GM23338 (cell line): ENCODE data around the gene OR52I1. TPM values are rescaled to one million over a fixed set of nuclear protein-coding genes. Genes with fewer than 3 reads are reported as not detected.

Experiments used
- EZH2phosphoT487 ChIP-seq: fragments of 200-600 bp; sonication (generic); IDR thresholded peaks from one replicate; pipeline ENCODE4 v1.8.1; 2018; ENCODE audit warnings: antibody characterized with exemption; ENCODE audit not compliant: unreplicated experiment
- POLR2AphosphoS5 ChIP-seq: IDR thresholded peaks from 2 replicates; pipeline ENCODE4 v1.6.1; 2016; ENCODE audit warnings: antibody characterized with exemption, low read depth
- polyA plus RNA-seq: library from polyadenylated mRNA; unstranded; fragments of >200 nt; fragmentation: Nextera tagmentation; extraction: Ambion mirVana; gene quantifications from 2 replicates; pipeline ENCODE4 v1.2.1, GENCODE V29; 2016
- total RNA-seq: library from RNA; depleted of rRNA; stranded (reverse); fragments of >200 nt; shearing (Covaris generic); gene quantifications from 2 replicates; pipeline ENCODE4 v1.2.3, GENCODE V29; 2014; rRNA removed
- TF ChIP-seq, protein P1 (sequence below): fragments of 250-450 bp; sonication (Bioruptor Pico); IDR thresholded peaks from 2 replicates; pipeline ENCODE4 v1.5.0; 2020; ENCODE audit warnings: mild to moderate bottlenecking, moderate library complexity
- TF ChIP-seq, protein P2 (sequence below): IDR thresholded peaks from one replicate; pipeline ENCODE4 v1.6.1; 2018; ENCODE audit warnings: antibody characterized with exemption; ENCODE audit not compliant: unreplicated experiment

OR52I1 gene
- total and polyA plus RNA-seq, 2 experiments from 2014 or later = not detected

GRCh38 chr11:4644233-4644632 is 50.4 kb downstream of the OR52I1 start (continued):
- TF ChIP-seq, protein P1, sequence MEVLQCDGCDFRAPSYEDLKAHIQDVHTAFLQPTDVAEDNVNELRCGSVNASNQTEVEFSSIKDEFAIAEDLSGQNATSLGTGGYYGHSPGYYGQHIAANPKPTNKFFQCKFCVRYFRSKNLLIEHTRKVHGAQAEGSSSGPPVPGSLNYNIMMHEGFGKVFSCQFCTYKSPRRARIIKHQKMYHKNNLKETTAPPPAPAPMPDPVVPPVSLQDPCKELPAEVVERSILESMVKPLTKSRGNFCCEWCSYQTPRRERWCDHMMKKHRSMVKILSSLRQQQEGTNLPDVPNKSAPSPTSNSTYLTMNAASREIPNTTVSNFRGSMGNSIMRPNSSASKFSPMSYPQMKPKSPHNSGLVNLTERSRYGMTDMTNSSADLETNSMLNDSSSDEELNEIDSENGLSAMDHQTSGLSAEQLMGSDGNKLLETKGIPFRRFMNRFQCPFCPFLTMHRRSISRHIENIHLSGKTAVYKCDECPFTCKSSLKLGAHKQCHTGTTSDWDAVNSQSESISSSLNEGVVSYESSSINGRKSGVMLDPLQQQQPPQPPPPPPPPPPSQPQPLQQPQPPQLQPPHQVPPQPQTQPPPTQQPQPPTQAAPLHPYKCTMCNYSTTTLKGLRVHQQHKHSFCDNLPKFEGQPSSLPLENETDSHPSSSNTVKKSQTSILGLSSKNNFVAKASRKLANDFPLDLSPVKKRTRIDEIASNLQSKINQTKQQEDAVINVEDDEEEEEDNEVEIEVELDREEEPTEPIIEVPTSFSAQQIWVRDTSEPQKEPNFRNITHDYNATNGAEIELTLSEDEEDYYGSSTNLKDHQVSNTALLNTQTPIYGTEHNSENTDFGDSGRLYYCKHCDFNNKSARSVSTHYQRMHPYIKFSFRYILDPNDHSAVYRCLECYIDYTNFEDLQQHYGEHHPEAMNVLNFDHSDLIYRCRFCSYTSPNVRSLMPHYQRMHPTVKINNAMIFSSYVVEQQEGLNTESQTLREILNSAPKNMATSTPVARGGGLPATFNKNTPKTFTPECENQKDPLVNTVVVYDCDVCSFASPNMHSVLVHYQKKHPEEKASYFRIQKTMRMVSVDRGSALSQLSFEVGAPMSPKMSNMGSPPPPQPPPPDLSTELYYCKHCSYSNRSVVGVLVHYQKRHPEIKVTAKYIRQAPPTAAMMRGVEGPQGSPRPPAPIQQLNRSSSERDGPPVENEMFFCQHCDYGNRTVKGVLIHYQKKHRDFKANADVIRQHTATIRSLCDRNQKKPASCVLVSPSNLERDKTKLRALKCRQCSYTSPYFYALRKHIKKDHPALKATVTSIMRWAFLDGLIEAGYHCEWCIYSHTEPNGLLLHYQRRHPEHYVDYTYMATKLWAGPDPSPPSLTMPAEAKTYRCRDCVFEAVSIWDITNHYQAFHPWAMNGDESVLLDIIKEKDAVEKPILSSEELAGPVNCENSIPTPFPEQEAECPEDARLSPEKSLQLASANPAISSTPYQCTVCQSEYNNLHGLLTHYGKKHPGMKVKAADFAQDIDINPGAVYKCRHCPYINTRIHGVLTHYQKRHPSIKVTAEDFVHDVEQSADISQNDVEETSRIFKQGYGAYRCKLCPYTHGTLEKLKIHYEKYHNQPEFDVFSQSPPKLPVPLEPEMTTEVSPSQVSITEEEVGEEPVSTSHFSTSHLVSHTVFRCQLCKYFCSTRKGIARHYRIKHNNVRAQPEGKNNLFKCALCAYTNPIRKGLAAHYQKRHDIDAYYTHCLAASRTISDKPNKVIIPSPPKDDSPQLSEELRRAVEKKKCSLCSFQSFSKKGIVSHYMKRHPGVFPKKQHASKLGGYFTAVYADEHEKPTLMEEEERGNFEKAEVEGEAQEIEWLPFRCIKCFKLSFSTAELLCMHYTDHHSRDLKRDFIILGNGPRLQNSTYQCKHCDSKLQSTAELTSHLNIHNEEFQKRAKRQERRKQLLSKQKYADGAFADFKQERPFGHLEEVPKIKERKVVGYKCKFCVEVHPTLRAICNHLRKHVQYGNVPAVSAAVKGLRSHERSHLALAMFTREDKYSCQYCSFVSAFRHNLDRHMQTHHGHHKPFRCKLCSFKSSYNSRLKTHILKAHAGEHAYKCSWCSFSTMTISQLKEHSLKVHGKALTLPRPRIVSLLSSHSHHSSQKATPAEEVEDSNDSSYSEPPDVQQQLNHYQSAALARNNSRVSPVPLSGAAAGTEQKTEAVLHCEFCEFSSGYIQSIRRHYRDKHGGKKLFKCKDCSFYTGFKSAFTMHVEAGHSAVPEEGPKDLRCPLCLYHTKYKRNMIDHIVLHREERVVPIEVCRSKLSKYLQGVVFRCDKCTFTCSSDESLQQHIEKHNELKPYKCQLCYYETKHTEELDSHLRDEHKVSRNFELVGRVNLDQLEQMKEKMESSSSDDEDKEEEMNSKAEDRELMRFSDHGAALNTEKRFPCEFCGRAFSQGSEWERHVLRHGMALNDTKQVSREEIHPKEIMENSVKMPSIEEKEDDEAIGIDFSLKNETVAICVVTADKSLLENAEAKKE (CRISPR knock-in tag) = no peak
- TF ChIP-seq POLR2AphosphoS5 (no peak), EZH2phosphoT487 (no peak)
- TF ChIP-seq, protein P2, sequence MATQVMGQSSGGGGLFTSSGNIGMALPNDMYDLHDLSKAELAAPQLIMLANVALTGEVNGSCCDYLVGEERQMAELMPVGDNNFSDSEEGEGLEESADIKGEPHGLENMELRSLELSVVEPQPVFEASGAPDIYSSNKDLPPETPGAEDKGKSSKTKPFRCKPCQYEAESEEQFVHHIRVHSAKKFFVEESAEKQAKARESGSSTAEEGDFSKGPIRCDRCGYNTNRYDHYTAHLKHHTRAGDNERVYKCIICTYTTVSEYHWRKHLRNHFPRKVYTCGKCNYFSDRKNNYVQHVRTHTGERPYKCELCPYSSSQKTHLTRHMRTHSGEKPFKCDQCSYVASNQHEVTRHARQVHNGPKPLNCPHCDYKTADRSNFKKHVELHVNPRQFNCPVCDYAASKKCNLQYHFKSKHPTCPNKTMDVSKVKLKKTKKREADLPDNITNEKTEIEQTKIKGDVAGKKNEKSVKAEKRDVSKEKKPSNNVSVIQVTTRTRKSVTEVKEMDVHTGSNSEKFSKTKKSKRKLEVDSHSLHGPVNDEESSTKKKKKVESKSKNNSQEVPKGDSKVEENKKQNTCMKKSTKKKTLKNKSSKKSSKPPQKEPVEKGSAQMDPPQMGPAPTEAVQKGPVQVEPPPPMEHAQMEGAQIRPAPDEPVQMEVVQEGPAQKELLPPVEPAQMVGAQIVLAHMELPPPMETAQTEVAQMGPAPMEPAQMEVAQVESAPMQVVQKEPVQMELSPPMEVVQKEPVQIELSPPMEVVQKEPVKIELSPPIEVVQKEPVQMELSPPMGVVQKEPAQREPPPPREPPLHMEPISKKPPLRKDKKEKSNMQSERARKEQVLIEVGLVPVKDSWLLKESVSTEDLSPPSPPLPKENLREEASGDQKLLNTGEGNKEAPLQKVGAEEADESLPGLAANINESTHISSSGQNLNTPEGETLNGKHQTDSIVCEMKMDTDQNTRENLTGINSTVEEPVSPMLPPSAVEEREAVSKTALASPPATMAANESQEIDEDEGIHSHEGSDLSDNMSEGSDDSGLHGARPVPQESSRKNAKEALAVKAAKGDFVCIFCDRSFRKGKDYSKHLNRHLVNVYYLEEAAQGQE = no peak

Other genes starting within 250 kb of the OR52I1 start
- gene OR52B4, start 225.7 kb upstream of the OR52I1 start, total RNA-seq = 0.16 and 0.31 TPM in 2 replicates
- not detected in 2 replicates for gene OR52B4, start 225.7 kb upstream of the OR52I1 start, polyA plus RNA-seq
- 12.6 and 18.3 TPM in 2 replicates for gene TRIM21, start 200.3 kb upstream of the OR52I1 start, total RNA-seq
- gene TRIM21, start 200.3 kb upstream of the OR52I1 start, polyA plus RNA-seq = 8.9 and 12.7 TPM in 2 replicates
- not detected in 2 replicates for gene OR52K2, start 144.7 kb upstream of the OR52I1 start, total RNA-seq
- not detected in 2 replicates for gene OR52K2, start 144.7 kb upstream of the OR52I1 start, polyA plus RNA-seq
- gene OR52K1, start 111.4 kb upstream of the OR52I1 start, total RNA-seq = not detected in 2 replicates
- not detected in 2 replicates for gene OR52K1, start 111.4 kb upstream of the OR52I1 start, polyA plus RNA-seq
- not detected in 2 replicates for gene OR52M1, start 48.8 kb upstream of the OR52I1 start, total RNA-seq
- gene OR52M1, start 48.8 kb upstream of the OR52I1 start, polyA plus RNA-seq = not detected in 2 replicates
- gene OR52I2, start 12.3 kb upstream of the OR52I1 start, total RNA-seq = not detected in 2 replicates
- gene OR52I2, start 12.3 kb upstream of the OR52I1 start, polyA plus RNA-seq = 0.03 TPM in 1 of 2 replicates, not detected in the other
- gene TRIM68, start 14.2 kb downstream of the OR52I1 start, total RNA-seq = 4.2 and 5.7 TPM in 2 replicates
- 1.6 and 2.2 TPM in 2 replicates for gene TRIM68, start 14.2 kb downstream of the OR52I1 start, polyA plus RNA-seq
- not detected in 2 replicates for gene OR51D1, start 43.4 kb downstream of the OR52I1 start, total RNA-seq
- gene OR51D1, start 43.4 kb downstream of the OR52I1 start, polyA plus RNA-seq = not detected in 2 replicates
- not detected in 2 replicates for gene OR51E1, start 49.9 kb downstream of the OR52I1 start, total RNA-seq
- not detected in 2 replicates for gene OR51E1, start 49.9 kb downstream of the OR52I1 start, polyA plus RNA-seq
- gene OR51E2, start 103.8 kb downstream of the OR52I1 start, total RNA-seq = not detected in 2 replicates
- gene OR51E2, start 103.8 kb downstream of the OR52I1 start, polyA plus RNA-seq = not detected in 2 replicates
- 0.19 TPM in 1 of 2 replicates, not detected in the other for gene MMP26, start 110.7 kb downstream of the OR52I1 start, total RNA-seq
- not detected in 2 replicates for gene MMP26, start 110.7 kb downstream of the OR52I1 start, polyA plus RNA-seq
- gene OR51F1, start 175.9 kb downstream of the OR52I1 start, total RNA-seq = not detected in 2 replicates
- not detected in 2 replicates for gene OR51F1, start 175.9 kb downstream of the OR52I1 start, polyA plus RNA-seq
- not detected in 2 replicates for gene OR52R1, start 210.3 kb downstream of the OR52I1 start, total RNA-seq
- gene OR52R1, start 210.3 kb downstream of the OR52I1 start, polyA plus RNA-seq = not detected in 2 replicates
- not detected in 2 replicates for gene OR51F2, start 227.3 kb downstream of the OR52I1 start, total RNA-seq
- not detected in 2 replicates for gene OR51F2, start 227.3 kb downstream of the OR52I1 start, polyA plus RNA-seq